Measurements from ENCODE around the gene FGF3.

FGF3 gene

DNA sequence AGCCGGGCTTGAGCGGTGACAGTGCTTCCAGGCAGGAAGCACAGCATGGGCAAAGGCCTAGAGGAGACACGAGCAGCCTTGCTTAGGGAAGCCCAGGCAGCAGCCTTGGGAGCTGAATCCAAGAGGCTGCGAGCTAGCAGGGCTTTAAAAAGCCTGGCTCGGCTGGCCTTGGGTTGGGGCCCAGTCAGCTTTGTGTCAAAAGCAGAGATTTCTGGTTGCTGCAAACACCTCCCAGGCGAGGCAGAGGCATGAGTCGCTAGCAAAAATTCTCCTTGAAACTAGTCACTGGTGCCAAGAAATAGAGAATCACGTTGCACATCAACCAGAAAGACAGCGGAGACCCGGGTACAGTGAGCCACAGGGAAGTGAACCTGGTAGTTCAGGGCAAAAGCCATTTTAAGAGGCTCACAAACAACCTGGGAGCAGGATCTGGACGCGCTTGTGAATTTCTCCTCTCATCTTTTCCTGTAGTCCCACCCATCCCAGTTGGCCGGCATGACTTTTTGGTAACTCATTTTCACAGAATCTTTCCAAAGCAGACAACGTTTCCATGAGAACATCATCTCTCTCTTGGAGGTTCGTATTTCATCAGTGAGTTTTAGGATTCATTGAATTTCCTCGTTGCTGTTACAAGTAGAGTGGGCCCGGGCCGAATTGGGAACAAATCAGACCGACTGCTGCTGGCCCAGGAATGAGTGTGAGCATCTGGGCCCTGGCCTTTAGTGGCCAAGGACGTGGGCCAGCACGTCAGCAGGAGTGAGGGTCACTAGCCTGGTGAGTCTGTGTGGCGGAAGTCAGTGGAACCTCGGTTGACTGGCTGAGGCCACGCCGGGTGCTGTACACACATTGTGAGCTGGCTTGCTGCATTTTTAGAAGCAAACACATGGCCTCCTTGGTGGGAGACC, 27.7 kb downstream of the FGF3 start:
- TF ChIP-seq, protein P1, sequence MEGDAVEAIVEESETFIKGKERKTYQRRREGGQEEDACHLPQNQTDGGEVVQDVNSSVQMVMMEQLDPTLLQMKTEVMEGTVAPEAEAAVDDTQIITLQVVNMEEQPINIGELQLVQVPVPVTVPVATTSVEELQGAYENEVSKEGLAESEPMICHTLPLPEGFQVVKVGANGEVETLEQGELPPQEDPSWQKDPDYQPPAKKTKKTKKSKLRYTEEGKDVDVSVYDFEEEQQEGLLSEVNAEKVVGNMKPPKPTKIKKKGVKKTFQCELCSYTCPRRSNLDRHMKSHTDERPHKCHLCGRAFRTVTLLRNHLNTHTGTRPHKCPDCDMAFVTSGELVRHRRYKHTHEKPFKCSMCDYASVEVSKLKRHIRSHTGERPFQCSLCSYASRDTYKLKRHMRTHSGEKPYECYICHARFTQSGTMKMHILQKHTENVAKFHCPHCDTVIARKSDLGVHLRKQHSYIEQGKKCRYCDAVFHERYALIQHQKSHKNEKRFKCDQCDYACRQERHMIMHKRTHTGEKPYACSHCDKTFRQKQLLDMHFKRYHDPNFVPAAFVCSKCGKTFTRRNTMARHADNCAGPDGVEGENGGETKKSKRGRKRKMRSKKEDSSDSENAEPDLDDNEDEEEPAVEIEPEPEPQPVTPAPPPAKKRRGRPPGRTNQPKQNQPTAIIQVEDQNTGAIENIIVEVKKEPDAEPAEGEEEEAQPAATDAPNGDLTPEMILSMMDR (conservative IDR thresholded peaks at IDR 0.05), result no peak
- no peak overlapping the region for H3K27ac ChIP-seq

DNA sequence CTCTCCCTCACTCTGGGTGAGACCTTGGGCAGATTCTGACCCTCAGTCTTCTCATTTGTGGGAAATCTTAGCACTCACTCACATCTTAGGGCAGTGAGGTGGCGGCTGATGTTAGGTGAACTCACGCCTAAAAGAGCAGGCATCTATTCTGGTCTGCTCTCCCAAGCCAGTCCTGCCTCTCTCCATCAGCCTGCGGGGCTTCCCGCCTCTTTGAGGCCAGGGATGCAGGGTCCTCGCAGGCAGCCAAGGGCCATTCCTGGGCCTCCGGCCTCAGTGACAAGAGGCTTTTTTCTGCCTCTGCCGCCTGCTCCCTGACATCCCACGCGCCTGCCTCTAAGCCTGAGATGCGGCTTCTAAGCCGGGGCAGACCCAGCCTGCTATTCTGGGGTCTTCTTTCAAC, 30.3 kb downstream of the FGF3 start:
- H3K27ac ChIP-seq, result no peak overlapping the region
- TF ChIP-seq, protein P1 (conservative IDR thresholded peaks at IDR 0.05), result no peak

DNA sequence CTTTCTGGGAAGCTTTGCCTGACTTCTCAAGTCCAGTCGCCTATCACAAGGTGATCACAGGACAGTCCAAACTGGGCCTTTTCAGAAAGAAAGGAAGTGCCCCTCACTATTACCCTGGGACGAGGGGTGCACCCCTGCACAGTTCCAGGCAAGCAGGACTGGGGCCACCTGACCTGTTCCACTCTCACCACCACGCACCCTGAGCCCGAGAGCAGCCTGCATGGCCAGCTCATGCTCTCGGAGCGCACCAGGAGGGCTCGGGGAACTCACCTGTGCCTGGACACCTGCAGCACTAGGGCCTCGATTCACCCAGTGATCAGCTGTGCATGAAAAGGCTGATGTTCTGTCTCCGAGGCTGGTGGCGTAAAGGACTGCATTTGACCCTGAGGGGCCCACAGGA, 31.3 kb downstream of the FGF3 start:
- TF ChIP-seq, protein P1 (conservative IDR thresholded peaks at IDR 0.05), result no peak
- H3K27ac ChIP-seq, result no peak overlapping the region

DNA sequence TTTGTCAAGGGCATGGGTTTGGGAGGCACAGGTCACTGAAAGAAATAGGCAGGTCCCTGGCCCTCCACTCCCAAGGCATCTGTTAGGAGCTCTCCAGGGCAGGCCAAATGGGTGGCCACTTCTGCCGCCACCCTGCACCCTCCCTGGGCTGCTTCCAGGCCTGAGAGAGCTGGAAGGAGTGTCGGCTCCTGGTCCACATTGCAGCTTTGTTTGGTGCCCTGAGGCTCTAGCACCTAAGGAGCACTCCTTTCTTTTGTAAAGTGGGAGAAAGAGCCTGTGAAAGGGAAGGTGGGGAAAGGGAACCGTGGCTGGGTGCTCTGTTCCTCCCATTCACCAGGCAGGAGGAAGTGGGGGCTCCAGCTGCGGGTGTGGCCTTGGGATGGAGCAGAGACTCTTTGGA, 31.8 kb downstream of the FGF3 start:
- no peak overlapping the region for H3K27ac ChIP-seq
- TF ChIP-seq, protein P1 (conservative IDR thresholded peaks at IDR 0.05), result no peak

DNA sequence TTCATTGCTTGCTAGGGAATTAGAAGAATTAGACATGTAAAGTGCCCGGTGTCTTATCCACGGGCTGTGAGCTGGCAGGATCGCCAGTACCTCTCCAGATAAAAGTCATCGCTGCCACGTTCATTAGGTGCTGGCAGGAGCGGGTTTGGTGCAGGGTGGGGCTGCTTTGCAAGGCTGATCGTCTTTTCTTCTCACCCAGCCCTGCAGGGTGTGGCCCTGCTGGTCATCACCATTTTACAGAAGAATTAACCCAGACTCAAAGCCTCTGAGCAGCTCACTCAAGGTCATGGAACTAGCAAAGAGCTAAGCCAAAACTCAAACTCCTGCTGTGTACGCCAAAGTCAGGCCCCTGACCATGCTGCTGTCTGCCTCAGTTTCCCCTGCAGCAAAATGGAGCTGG, 38.0 kb downstream of the FGF3 start:
- no peak overlapping the region for H3K27ac ChIP-seq
- TF ChIP-seq, protein P1 (conservative IDR thresholded peaks at IDR 0.05), result no peak

DNA sequence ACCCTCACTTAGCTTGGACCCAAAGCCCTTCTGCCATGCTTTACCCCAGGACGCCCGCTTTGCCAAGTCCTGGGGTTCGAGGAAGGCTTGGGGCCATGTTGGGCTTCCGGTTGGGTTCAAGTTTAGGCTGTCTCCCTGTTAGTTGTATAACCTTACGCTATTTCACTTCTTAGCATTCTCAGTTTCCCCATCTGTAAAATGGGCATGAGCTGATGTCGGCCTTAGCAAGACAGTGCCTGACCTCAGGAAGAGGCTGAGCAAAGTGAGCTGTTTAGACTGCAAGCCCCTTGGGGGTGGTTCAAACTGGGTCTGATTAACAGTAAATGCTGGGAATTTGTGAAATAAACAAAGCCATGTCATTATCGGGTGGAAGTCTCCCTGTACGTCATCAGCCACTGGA, 40.8 kb downstream of the FGF3 start:
- TF ChIP-seq, protein P1 (conservative IDR thresholded peaks at IDR 0.05), result no peak
- no peak overlapping the region for H3K27ac ChIP-seq

DNA sequence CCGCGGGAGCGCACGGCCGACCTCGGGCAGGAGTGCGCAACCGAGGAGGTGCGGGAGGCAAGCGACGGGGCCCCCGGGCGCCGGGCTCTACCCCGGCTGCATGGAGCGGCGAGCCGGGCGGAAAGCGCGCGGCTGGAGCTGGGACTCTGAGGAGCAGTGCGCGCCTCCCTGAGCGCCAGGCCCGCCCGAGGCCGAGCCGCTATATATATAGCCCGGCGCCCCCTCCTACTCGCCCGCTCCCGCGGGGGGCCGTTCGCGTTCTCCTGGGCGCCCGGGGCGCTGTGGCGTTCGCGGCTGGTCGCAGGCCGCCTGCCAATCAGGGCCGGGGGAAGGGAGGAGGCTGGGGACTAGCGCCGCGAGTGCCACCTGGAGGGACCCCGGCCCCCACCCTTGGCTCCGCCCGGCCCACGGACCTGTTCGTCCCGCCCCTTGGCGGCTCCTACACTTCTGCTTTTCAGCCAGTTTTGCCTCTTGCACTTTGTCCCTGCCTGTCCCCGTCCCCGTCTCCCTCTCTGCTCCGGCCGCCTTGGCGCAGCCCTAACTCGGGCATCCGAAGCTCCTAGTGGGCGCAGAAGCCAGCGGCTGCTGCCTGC, 44.0 kb downstream of the FGF3 start, which contains the start of gene FGF4:
TSS of gene FGF4 (minus strand) at position 179 of the 593 bp plus-strand sequence. CDS start 257 bp downstream, outside the sequence.
- H3K27ac ChIP-seq, result no peak within 1 kb of the TSS
- TF ChIP-seq, protein P1 (conservative IDR thresholded peaks at IDR 0.05), result no peak
